Fibroblast of the aortic adventitia (primary cell): ENCODE results near the gene SLC15A3. TPM values are rescaled to one million over a fixed set of nuclear protein-coding genes. Genes with fewer than 3 reads are reported as not detected.

Experiments used
- DNase-seq: peaks from one replicate; pipeline ENCODE4 v3.0.0-alpha.2; 2010; ENCODE audit warnings: low read depth
- H3K4me3 ChIP-seq: 2 replicates; pipeline ENCODE4 v1.5.1; 2011; ENCODE audit warnings: low read depth, mild to moderate bottlenecking, control low read depth, low read length, moderate library complexity
- CTCF ChIP-seq: IDR thresholded peaks from 2 replicates; pipeline ENCODE4 v1.5.1; 2011; ENCODE audit warnings: mild to moderate bottlenecking, low read length, control low read depth, inconsistent platforms; ENCODE audit not compliant: insufficient read depth
- small RNA-seq: library from RNA; depleted of rRNA; stranded (forward); fragments of <200 nt; gene quantifications from one replicate; pipeline ENCODE3, GENCODE V24; 2012
- total RNA-seq: library from RNA; depleted of rRNA; stranded (reverse); fragments of >200 nt; gene quantifications from 2 replicates; pipeline ENCODE4 v1.2.3, GENCODE V29; 2012; ENCODE audit warnings: low replicate concordance

The SLC15A3 gene
- total RNA-seq, 1 donor: 6.8 TPM

- TF ChIP-seq CTCF: no peak
- no peak overlapping the region for H3K4me3 ChIP-seq
- no peak for DNase-seq
These were observed 56.3 kb downstream of the SLC15A3 start for GRCh38 chr11:60895687-60896086.

GRCh38 chr11:60891103-60891741, 60.8 kb downstream of the SLC15A3 start:
- TF ChIP-seq CTCF: no peak
- DNase-seq: no peak
- no peak overlapping the region for H3K4me3 ChIP-seq

- H3K4me3 ChIP-seq: no peak overlapping the region
- no peak for TF ChIP-seq CTCF
- DNase-seq: no peak
These were observed 61.3 kb downstream of the SLC15A3 start for GRCh38 chr11:60890696-60891095.

DNA sequence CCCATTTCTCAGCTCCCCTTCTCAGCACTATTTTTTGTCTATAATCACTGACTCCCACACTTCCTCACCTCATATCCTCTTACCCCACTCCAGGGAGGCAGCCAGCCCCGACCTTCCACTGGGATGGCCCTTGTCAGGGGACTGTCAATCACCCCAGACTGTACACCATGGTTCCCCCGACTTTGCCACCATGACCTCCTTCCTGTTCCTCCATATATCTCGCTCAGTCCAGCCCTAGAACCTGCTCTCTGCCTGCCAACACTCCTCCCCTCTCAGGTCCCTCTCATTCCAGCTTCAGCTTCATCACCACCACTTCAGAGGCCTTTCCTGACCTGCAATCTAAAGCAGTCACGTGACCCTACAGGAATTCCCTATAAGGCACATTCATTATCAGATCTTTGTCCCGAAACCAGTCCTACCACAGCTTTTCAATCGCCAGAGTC, 62.1 kb downstream of the SLC15A3 start:
- DNase-seq: no peak
- no peak for TF ChIP-seq CTCF
- H3K4me3 ChIP-seq: no peak overlapping the region

GRCh38 chr11:60887556-60887955, 64.4 kb downstream of the SLC15A3 start:
- peak; percentile 70 for TF ChIP-seq CTCF
- DNase-seq: peak; percentile 57
- no peak overlapping the region for H3K4me3 ChIP-seq

Small RNAs within 50 kb of the gene (small RNA-seq; reads per million reads assigned to genes)
- not detected for gene RNU6-933P

Other genes with a start within 250 kb of the SLC15A3 start
- not detected in 2 replicates for gene MS4A18, start 227.5 kb downstream of the SLC15A3 start, total RNA-seq
- not detected in 2 replicates for gene MS4A15, start 195.3 kb downstream of the SLC15A3 start, total RNA-seq
- not detected in 2 replicates for gene MS4A10, start 166.8 kb downstream of the SLC15A3 start, total RNA-seq
- 3.6 and 12.0 TPM in 2 replicates for gene CCDC86, start 110.1 kb downstream of the SLC15A3 start, total RNA-seq
- not detected in 2 replicates for gene PTGDR2, start 96.2 kb downstream of the SLC15A3 start, total RNA-seq
- not detected in 2 replicates for gene ZP1, start 84.6 kb downstream of the SLC15A3 start, total RNA-seq
- gene PRPF19, start 45.6 kb downstream of the SLC15A3 start, total RNA-seq: 19.5 and 53.1 TPM in 2 replicates
- 29.3 and 44.1 TPM in 2 replicates for gene TMEM109, start 38.0 kb downstream of the SLC15A3 start, total RNA-seq
- 3.7 and 17.9 TPM in 2 replicates for gene TMEM132A, start 27.7 kb downstream of the SLC15A3 start, total RNA-seq
- not detected in 2 replicates for gene CD6, start 19.5 kb upstream of the SLC15A3 start, total RNA-seq
- gene CD5, start 150.3 kb upstream of the SLC15A3 start, total RNA-seq: not detected in 2 replicates
- gene VPS37C, start 209.2 kb upstream of the SLC15A3 start, total RNA-seq: 9.2 and 13.5 TPM in 2 replicates